A673 (cell line): ENCODE data around the gene ERFL.
A peak's percentile ranks its signal among the peaks of the same experiment; 100 is the strongest.

Experiments
- CTCF ChIP-seq: fragments of 300-800, 200-600 bp; sonication (generic); conservative IDR thresholded peaks from 2 replicates; pipeline ENCODE4 v1.5.1; 2017; ENCODE audit warnings: low read depth, mild to moderate bottlenecking, antibody characterized with exemption, low read length, moderate library complexity, mixed read lengths
- EZH2 ChIP-seq: fragments of 200-600 bp; sonication (generic); IDR thresholded peaks from 2 replicates; pipeline ENCODE4 v1.6.1; 2017; ENCODE audit warnings: borderline replicate concordance, low read depth, mild to moderate bottlenecking, mixed read lengths, antibody characterized with exemption, low read length; ENCODE audit not compliant: poor library complexity, severe bottlenecking

- TF ChIP-seq EZH2 (peak; percentile 82), CTCF (no peak)
Observed at GRCh38 chr19:41911889-41912731, 16.1 kb downstream of the ERFL start.
